Endothelial cell of umbilical vein (primary cell): ENCODE measurements around the gene ZNF324. TPM values are rescaled to one million over a fixed set of nuclear protein-coding genes. Genes with fewer than 3 reads are reported as not detected.

ENCODE experiments used
- BruUV-seq: library from RNA; stranded (reverse); fragments of 400-500 nt; replicated peaks from 2 replicates; lab custom pipeline; 2021; lab: Mats Ljungman, UMichigan
- CTCF ChIA-PET: fragments of 300-600, 350-600 bp; sonication (Branson Sonifier 250); formaldehyde crosslinking; loops from one replicate; lab custom pipeline; 2021; ENCODE audit warnings: antibody characterized with exemption, inconsistent platforms; lab: Charles Lee
- POLR2A ChIA-PET: fragments of 300-600, 350-600 bp; sonication (Branson Sonifier 250); formaldehyde crosslinking; loops from one replicate; lab custom pipeline; 2021; ENCODE audit warnings: antibody characterized with exemption, inconsistent platforms; lab: Charles Lee
- DNase-seq: peaks from one replicate; pipeline ENCODE4 v3.0.0-alpha.2; 2011; ENCODE audit warnings: low read depth, low spot score
- FAIRE-seq: peaks from 2 replicates; lab custom pipeline; 2011; peaks lifted over from hg19 to GRCh38; lab: Jason Lieb, UNC
- H2AFZ ChIP-seq: 2 replicates; pipeline ENCODE4 v1.6.0; 2012; ENCODE audit warnings: low read depth, low read length, control low read depth, inconsistent platforms
- H3K27ac ChIP-seq: 2 replicates; pipeline ENCODE4 v1.5.1; 2011; ENCODE audit warnings: low read depth, mild to moderate bottlenecking, control low read depth, low read length, moderate library complexity; ENCODE audit not compliant: insufficient read depth
- H3K27me3 ChIP-seq, 2 experiments: 2 replicates each; pipeline versions ENCODE4 v1.6.0 to v1.6.1; 2011; ENCODE audit warnings: low read length in 2 of 2, mixed read lengths in 1 of 2; ENCODE audit not compliant: control insufficient read depth in 2 of 2, insufficient read depth in 2 of 2
- H3K36me3 ChIP-seq, 2 experiments: 2 replicates in 1 of 2; 3 replicates in 1 of 2; pipeline ENCODE4 v1.5.1; 2011; ENCODE audit warnings: low read length in 2 of 2, mild to moderate bottlenecking in 1 of 2, moderate library complexity in 1 of 2; ENCODE audit not compliant: control insufficient read depth in 2 of 2, insufficient read depth in 2 of 2; ENCODE audit errors: extremely low read depth in 1 of 2
- H3K4me1 ChIP-seq: 3 replicates; pipeline ENCODE4 v1.5.1; 2011; ENCODE audit warnings: mild to moderate bottlenecking, low read length; ENCODE audit not compliant: control insufficient read depth, insufficient read depth; ENCODE audit errors: extremely low read depth
- H3K4me2 ChIP-seq: 2 replicates; pipeline ENCODE4 v1.6.1; 2011; ENCODE audit warnings: low read length, control low read depth, mixed read lengths; ENCODE audit not compliant: insufficient read depth
- H3K4me3 ChIP-seq, 3 experiments: fragments of 200-600 bp in 1 of 3; sonication (generic), shearing (Covaris generic) in 1 of 3; replicated peaks in 1 of 3; 2 replicates each; pipeline ENCODE4 v1.5.1; 2011 to 2016; ENCODE audit warnings: control low read depth in 3 of 3, low read length in 3 of 3, mild to moderate bottlenecking in 2 of 3, inconsistent platforms in 1 of 3, low read depth in 1 of 3, moderate library complexity in 1 of 3; ENCODE audit not compliant: insufficient read depth in 1 of 3
- H3K79me2 ChIP-seq: 2 replicates; pipeline ENCODE4 v1.6.0; 2012; ENCODE audit warnings: low read length, inconsistent platforms; ENCODE audit not compliant: control insufficient read depth, insufficient read depth
- H3K9ac ChIP-seq: replicated peaks from 2 replicates; pipeline ENCODE3; 2011; ENCODE audit warnings: low read length, control low read depth; ENCODE audit not compliant: insufficient read depth; ENCODE audit errors: extremely low read depth
- H3K9me1 ChIP-seq: replicated peaks from 3 replicates; pipeline ENCODE4 v1.6.0; 2011; ENCODE audit warnings: mild to moderate bottlenecking, low read length; ENCODE audit not compliant: control insufficient read depth, insufficient read depth; ENCODE audit errors: extremely low read depth
- H3K9me3 ChIP-seq: replicated peaks from 2 replicates; pipeline ENCODE4 v1.5.1; 2012; ENCODE audit warnings: low read length, inconsistent platforms; ENCODE audit not compliant: control insufficient read depth, insufficient read depth
- H4K20me1 ChIP-seq: replicated peaks from 2 replicates; pipeline ENCODE3; 2011; ENCODE audit warnings: mild to moderate bottlenecking, low read length; ENCODE audit not compliant: control insufficient read depth, insufficient read depth; ENCODE audit errors: extremely low read depth
- EZH2 ChIP-seq: IDR thresholded peaks from 2 replicates; pipeline ENCODE4 v1.6.1; 2012; ENCODE audit warnings: borderline replicate concordance, low read depth, mild to moderate bottlenecking, moderate library complexity, low read length, inconsistent platforms; ENCODE audit not compliant: severe bottlenecking
- FOS ChIP-seq: IDR thresholded peaks from 2 replicates; pipeline ENCODE4 v1.6.1; 2011; ENCODE audit warnings: mild to moderate bottlenecking, low read length, moderate library complexity, borderline replicate concordance; ENCODE audit not compliant: insufficient read depth
- GATA2 ChIP-seq: IDR thresholded peaks from 2 replicates; pipeline ENCODE4 v1.7.0; 2011; ENCODE audit warnings: low read depth, mild to moderate bottlenecking, moderate library complexity, mixed read lengths, low read length; ENCODE audit not compliant: insufficient read length, insufficient read depth
- JUN ChIP-seq: IDR thresholded peaks from 2 replicates; pipeline ENCODE4 v1.6.1; 2011; ENCODE audit warnings: borderline replicate concordance, low read depth; ENCODE audit not compliant: insufficient read length, insufficient read depth
- MYC ChIP-seq: IDR thresholded peaks from one replicate; pipeline ENCODE4 v1.6.1; 2011; ENCODE audit warnings: mild to moderate bottlenecking, low read depth, low read length
- POLR2A ChIP-seq: IDR thresholded peaks from 2 replicates; pipeline ENCODE4 v1.6.1; 2012; ENCODE audit warnings: low read depth, mild to moderate bottlenecking, control low read depth, low read length
- POLR2AphosphoS5 ChIP-seq: IDR thresholded peaks from 2 replicates; pipeline ENCODE4 v1.6.1; 2012; ENCODE audit warnings: low read depth, mild to moderate bottlenecking, control low read depth, low read length, moderate library complexity; ENCODE audit not compliant: insufficient read depth
- dilution Hi-C: fragments of 300-500 bp; cut with MboI; formaldehyde crosslinking; loops from one replicate; pipeline ENCODE4 v1.15.0; 2019; ENCODE audit warnings: low sequenced_read_pairs; ENCODE audit not compliant: extremely low pct_ligation_motif_present
- intact Hi-C: fragments of 100-400 bp; cut with micrococcal nuclease; formaldehyde crosslinking; loops from one replicate; pipeline ENCODE4 v1.10.0; 2022
- polyA plus RNA-seq, 4 experiments: library from polyadenylated mRNA; depleted of rRNA in 3 of 4; stranded (reverse) in 3 of 4; unstranded in 1 of 4; fragments of >200 nt; gene quantifications; 2 replicates each; pipeline versions ENCODE4 v1.2.1 to v1.2.3, GENCODE V29; 2011 to 2012; ENCODE audit warnings: missing spikeins in 1 of 4
- total RNA-seq: library from RNA; stranded (reverse); gene quantifications from 2 replicates; pipeline ENCODE4 v1.2.3, GENCODE V29; 2021
- TF ChIP-seq, protein P1 (sequence below): IDR thresholded peaks from 2 replicates; pipeline ENCODE4 v1.6.1; 2011; ENCODE audit not compliant: insufficient read depth, insufficient read length
- TF ChIP-seq, protein P2 (sequence below), 2 donors: IDR thresholded peaks; 1 replicate in 1 of 2; 2 replicates in 1 of 2; pipeline ENCODE4 v1.5.1; 2011; ENCODE audit warnings: low read length in 2 of 2, mild to moderate bottlenecking in 2 of 2, moderate library complexity in 2 of 2, control low read depth in 1 of 2, inconsistent platforms in 1 of 2, low read depth in 1 of 2; ENCODE audit not compliant: insufficient read depth in 1 of 2; ENCODE audit errors: extremely low read depth in 1 of 2

Gene ZNF324
- total and polyA plus RNA-seq, 2 donors (not counting 3 experiments of a cell fraction or from before 2014, with no cell fraction given), result 6.4 to 8.7 TPM

DNA sequence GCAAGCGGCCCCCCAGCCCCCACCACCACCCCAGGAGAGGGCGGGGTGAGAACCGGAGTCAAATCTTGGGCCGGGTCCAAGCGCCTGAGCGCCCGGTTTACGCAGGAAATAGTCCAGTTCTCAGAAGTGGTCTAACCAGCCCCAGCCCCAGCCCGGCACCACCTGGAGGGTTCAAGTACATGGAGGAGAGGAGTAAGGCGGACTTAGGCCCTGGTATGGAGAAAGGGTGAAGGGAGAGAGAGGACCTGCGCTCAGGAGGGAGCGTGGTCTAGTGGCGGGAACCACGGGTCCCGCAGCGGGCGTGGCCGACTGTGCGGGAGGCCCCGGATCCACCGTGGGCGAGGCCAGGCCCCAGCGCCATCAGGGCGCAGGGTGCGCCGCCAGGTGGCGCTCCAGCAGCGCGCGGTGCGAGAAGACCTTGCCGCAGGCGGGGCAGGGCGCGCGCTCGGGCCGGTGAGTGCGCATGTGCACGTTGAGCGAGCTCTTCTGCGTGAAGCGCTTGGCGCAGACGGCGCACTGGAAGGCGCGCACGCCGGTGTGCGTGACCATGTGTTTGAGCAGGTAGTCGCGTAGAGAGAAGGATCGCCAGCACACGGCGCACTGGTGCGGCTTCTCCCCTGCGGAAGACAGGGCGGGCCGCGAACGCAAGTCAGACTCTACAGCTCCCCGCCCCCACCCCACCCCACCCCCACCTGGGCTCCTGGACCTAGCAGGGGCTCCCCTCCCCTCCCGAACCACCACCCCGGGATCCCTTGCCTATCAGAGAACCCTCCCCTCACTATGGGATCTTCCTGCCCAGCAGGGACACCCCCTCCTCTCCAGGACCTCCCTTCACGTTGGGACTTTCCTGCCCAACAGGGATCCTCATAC is 47.0 kb downstream of the ZNF324 start:
- dilution Hi-C loops, result no loop called here
- no peaks in the 10 kb centered on the region for H3K27me3 ChIP-seq
- TF ChIP-seq, protein P1, sequence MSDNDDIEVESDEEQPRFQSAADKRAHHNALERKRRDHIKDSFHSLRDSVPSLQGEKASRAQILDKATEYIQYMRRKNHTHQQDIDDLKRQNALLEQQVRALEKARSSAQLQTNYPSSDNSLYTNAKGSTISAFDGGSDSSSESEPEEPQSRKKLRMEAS, result peak; percentile 78
- TF ChIP-seq POLR2A, result peak; percentile 92
- TF ChIP-seq MYC, result no peak
- no peak for TF ChIP-seq EZH2
- peak; percentile 88 for TF ChIP-seq POLR2AphosphoS5
- TF ChIP-seq, protein P2, sequence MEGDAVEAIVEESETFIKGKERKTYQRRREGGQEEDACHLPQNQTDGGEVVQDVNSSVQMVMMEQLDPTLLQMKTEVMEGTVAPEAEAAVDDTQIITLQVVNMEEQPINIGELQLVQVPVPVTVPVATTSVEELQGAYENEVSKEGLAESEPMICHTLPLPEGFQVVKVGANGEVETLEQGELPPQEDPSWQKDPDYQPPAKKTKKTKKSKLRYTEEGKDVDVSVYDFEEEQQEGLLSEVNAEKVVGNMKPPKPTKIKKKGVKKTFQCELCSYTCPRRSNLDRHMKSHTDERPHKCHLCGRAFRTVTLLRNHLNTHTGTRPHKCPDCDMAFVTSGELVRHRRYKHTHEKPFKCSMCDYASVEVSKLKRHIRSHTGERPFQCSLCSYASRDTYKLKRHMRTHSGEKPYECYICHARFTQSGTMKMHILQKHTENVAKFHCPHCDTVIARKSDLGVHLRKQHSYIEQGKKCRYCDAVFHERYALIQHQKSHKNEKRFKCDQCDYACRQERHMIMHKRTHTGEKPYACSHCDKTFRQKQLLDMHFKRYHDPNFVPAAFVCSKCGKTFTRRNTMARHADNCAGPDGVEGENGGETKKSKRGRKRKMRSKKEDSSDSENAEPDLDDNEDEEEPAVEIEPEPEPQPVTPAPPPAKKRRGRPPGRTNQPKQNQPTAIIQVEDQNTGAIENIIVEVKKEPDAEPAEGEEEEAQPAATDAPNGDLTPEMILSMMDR (IDR thresholded peaks at IDR 0.05; ENCODE audit: extremely low read depth in 1 of 2, insufficient read depth in 1 of 2, low read depth in 1 of 2, low read length in 2 of 2), result peak; percentile 89 to 96
- no peak for TF ChIP-seq GATA2
- no peak for TF ChIP-seq JUN
- no peak for TF ChIP-seq FOS
- CTCF ChIA-PET, result interaction anchor here (0.7 to 2.7 kb wide), 28 partner anchors 9 to 285 kb away, joined by 3 to 42 read pairs (median 5); partner anchors contain the start of genes CHMP2A, TRIM28, UBE2M and ZNF497
- H3K4me3 ChIP-seq, result peak overlapping the region in 2 of 3 experiments; percentile 8 to 27
- peak; percentile 89 for DNase-seq
- FAIRE-seq, result peak; percentile 91
- peak overlapping the region; percentile 40 for H2AFZ ChIP-seq
- H3K36me3 ChIP-seq, result peaks cover 0 to 11% of the 10 kb centered on the region in 2 experiments
- H3K4me2 ChIP-seq, result peak overlapping the region; percentile 48
- TSS peak; percentile 5 for BruUV-seq
- H3K9me3 ChIP-seq, result no peaks in the 10 kb centered on the region
- H4K20me1 ChIP-seq, result no peaks in the 10 kb centered on the region
- no peak overlapping the region for H3K9ac ChIP-seq
- H3K79me2 ChIP-seq, result peaks cover 34% of the 10 kb centered on the region
- H3K27ac ChIP-seq, result no peak overlapping the region
- H3K4me1 ChIP-seq, result peaks cover 12% of the 10 kb centered on the region
- intact Hi-C loops, result loop anchor here (1.0 kb wide), 1 partner anchor 67 kb away; no protein-coding TSS in a partner anchor
- POLR2A ChIA-PET, result interaction anchor here (0.8 to 1.6 kb wide), 3 partner anchors 30 to 62 kb away, joined by 4 to 6 read pairs (median 4); partner anchors contain the start of genes CHMP2A and TRIM28
- H3K9me1 ChIP-seq, result no peaks in the 10 kb centered on the region
